Cardiac septum (tissue), 1 donor: ENCODE data around the gene EFNB1. TPM values are rescaled to one million over a fixed set of nuclear protein-coding genes. Genes with fewer than 3 reads are reported as not detected.

ENCODE experiments used
- DNase-seq: peaks from one replicate; pipeline ENCODE4 v3.0.0-alpha.2; 2020; ENCODE audit warnings: low spot score
- intact Hi-C: fragments of 100-400 bp; cut with DNase I; formaldehyde crosslinking; loops from one replicate; pipeline ENCODE4 v1.14.0; 2022
- total RNA-seq: library from RNA; stranded (reverse); fragmentation: NEBNext Ultra II Directional; extraction: Animal tissue kit (Norgen Biotek cat#: 25700); gene quantifications from one replicate; pipeline ENCODE4 v1.2.1, GENCODE V29; 2021
- donor health status: DM: no; HTN: no; CAD: no.

Gene EFNB1
- total RNA-seq, 1 donor from 2014 or later, result 27.9 TPM

- intact Hi-C loops, result loop anchor here (5.0 kb wide), 2 partner anchors 106 to 171 kb away; no protein-coding TSS in a partner anchor
Observed at GRCh38 chrX:68826113-68826980, 2.5 kb upstream of the EFNB1 start.

GRCh38 chrX:68827256-68827655 is 1.6 kb upstream of the EFNB1 start:
- intact Hi-C loops, result loop anchor here (1.0 to 5.0 kb wide), 3 partner anchors 105 to 395 kb away; no protein-coding TSS in a partner anchor
- DNase-seq, result peak; percentile 24

More at GRCh38 chrX:68826113-68826980, 2.5 kb upstream of the EFNB1 start:
- peak; percentile 58 for DNase-seq

GRCh38 chrX:68827848-68828624 is 785 bp upstream of the EFNB1 start:
- intact Hi-C loops, result loop anchor here (1.0 to 5.0 kb wide), 4 partner anchors 104 to 394 kb away; no protein-coding TSS in a partner anchor
- DNase-seq, result peak; percentile 87

GRCh38 chrX:68829582-68830418 is 979 bp downstream of the EFNB1 start:
- intact Hi-C loops, result loop anchor here (2.0 to 5.0 kb wide), 3 partner anchors 103 to 231 kb away; no protein-coding TSS in a partner anchor
- peak; percentile 74 for DNase-seq

GRCh38 chrX:68830419-68831404 is 1.9 kb downstream of the EFNB1 start:
- DNase-seq, result peak; percentile 67
- intact Hi-C loops, result loop anchor here (1.0 kb wide), 1 partner anchor 64 kb away; no protein-coding TSS in a partner anchor

- intact Hi-C loops, result loop anchor here (1.0 kb wide), 1 partner anchor 63 kb away; no protein-coding TSS in a partner anchor
Observed at GRCh38 chrX:68831405-68832100, 2.7 kb downstream of the EFNB1 start.

GRCh38 chrX:68832101-68832416 is 3.2 kb downstream of the EFNB1 start:
- intact Hi-C loops, result no loop called here
- DNase-seq, result peak; percentile 75

More at GRCh38 chrX:68831405-68832100, 2.7 kb downstream of the EFNB1 start:
- peak; percentile 75 for DNase-seq

- DNase-seq, result peak; percentile 64
- intact Hi-C loops, result no loop called here
Observed at GRCh38 chrX:68832516-68833447, 4.0 kb downstream of the EFNB1 start.

GRCh38 chrX:68833448-68833805 is 4.6 kb downstream of the EFNB1 start:
- no peak for DNase-seq
- intact Hi-C loops, result no loop called here

GRCh38 chrX:68833855-68834331 is 5.1 kb downstream of the EFNB1 start:
- DNase-seq, result peak; percentile 64
- intact Hi-C loops, result no loop called here

GRCh38 chrX:68834371-68835103 is 5.7 kb downstream of the EFNB1 start:
- peak; percentile 75 for DNase-seq
- intact Hi-C loops, result no loop called here

GRCh38 chrX:68835104-68835442 is 6.3 kb downstream of the EFNB1 start:
- peak; percentile 41 for DNase-seq
- intact Hi-C loops, result no loop called here

- intact Hi-C loops, result no loop called here
- DNase-seq, result no peak
Observed at GRCh38 chrX:68835468-68835867, 6.6 kb downstream of the EFNB1 start.

- intact Hi-C loops, result no loop called here
- peak; percentile 38 for DNase-seq
Observed at GRCh38 chrX:68837119-68837518, 8.3 kb downstream of the EFNB1 start.

- no peak for DNase-seq
- intact Hi-C loops, result no loop called here
Observed at GRCh38 chrX:68838571-68838910, 9.7 kb downstream of the EFNB1 start.

- intact Hi-C loops, result no loop called here
Observed at GRCh38 chrX:68839771-68840170, 10.9 kb downstream of the EFNB1 start.

More at GRCh38 chrX:68839771-68840170, 10.9 kb downstream of the EFNB1 start:
- DNase-seq, result no peak
